ENCODE data around the gene GARIN5B. TPM values are rescaled to one million over a fixed set of nuclear protein-coding genes. Genes with fewer than 3 reads are reported as not detected.

GARIN5B gene
- total and polyA plus RNA-seq, 2 of the 13 experiments (the other 11 are each of a cell fraction or from before 2014, with no cell fraction given), result not detected

GRCh38 chr19:55377356-55378131, 14.5 kb upstream of the GARIN5B start (continued):
- TF ChIP-seq ZNF777 (CRISPR knock-in tag; IDR thresholded peaks at IDR 0.05), result peak; percentile 13; the same call in 1 of the 2 replicates
- no peak for TF ChIP-seq ZNF251 (CRISPR knock-in tag; IDR thresholded peaks at IDR 0.05)
- TF ChIP-seq ZNF605 (CRISPR knock-in tag; IDR thresholded peaks at IDR 0.05), result no peak
- TF ChIP-seq ZNF224 (CRISPR knock-in tag; IDR thresholded peaks at IDR 0.05), result no peak
- TF ChIP-seq, protein P1, sequence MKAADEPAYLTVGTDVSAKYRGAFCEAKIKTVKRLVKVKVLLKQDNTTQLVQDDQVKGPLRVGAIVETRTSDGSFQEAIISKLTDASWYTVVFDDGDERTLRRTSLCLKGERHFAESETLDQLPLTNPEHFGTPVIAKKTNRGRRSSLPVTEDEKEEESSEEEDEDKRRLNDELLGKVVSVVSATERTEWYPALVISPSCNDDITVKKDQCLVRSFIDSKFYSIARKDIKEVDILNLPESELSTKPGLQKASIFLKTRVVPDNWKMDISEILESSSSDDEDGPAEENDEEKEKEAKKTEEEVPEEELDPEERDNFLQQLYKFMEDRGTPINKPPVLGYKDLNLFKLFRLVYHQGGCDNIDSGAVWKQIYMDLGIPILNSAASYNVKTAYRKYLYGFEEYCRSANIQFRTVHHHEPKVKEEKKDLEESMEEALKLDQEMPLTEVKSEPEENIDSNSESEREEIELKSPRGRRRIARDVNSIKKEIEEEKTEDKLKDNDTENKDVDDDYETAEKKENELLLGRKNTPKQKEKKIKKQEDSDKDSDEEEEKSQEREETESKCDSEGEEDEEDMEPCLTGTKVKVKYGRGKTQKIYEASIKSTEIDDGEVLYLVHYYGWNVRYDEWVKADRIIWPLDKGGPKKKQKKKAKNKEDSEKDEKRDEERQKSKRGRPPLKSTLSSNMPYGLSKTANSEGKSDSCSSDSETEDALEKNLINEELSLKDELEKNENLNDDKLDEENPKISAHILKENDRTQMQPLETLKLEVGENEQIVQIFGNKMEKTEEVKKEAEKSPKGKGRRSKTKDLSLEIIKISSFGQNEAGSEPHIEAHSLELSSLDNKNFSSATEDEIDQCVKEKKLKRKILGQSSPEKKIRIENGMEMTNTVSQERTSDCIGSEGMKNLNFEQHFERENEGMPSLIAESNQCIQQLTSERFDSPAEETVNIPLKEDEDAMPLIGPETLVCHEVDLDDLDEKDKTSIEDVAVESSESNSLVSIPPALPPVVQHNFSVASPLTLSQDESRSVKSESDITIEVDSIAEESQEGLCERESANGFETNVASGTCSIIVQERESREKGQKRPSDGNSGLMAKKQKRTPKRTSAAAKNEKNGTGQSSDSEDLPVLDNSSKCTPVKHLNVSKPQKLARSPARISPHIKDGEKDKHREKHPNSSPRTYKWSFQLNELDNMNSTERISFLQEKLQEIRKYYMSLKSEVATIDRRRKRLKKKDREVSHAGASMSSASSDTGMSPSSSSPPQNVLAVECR (CRISPR knock-in tag; IDR thresholded peaks at IDR 0.05; ENCODE audit: borderline replicate concordance), result peak; percentile 36; the same call in 1 of the 2 replicates
- no peak for TF ChIP-seq NR2F1 (CRISPR knock-in tag; IDR thresholded peaks at IDR 0.05)
- peak; percentile 98 for TF ChIP-seq ZSCAN22 (CRISPR knock-in tag; IDR thresholded peaks at IDR 0.05)
- no peak for TF ChIP-seq NFYC (CRISPR knock-in tag; IDR thresholded peaks at IDR 0.05)
- no peak for TF ChIP-seq PHF8 (CRISPR knock-in tag; IDR thresholded peaks at IDR 0.05)
- TF ChIP-seq ZNF547 (CRISPR knock-in tag; IDR thresholded peaks at IDR 0.05), result no peak
- TF ChIP-seq, protein P2, sequence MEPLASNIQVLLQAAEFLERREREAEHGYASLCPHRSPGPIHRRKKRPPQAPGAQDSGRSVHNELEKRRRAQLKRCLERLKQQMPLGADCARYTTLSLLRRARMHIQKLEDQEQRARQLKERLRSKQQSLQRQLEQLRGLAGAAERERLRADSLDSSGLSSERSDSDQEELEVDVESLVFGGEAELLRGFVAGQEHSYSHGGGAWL (CRISPR knock-in tag; IDR thresholded peaks at IDR 0.05), result peak; percentile 22; the same call in 1 of the 2 replicates
- TF ChIP-seq NCOA5 (CRISPR knock-in tag; IDR thresholded peaks at IDR 0.05), result no peak
- no peak for TF ChIP-seq ZNF430 (CRISPR knock-in tag; IDR thresholded peaks at IDR 0.05)
- TF ChIP-seq ZBTB7A (CRISPR knock-in tag; IDR thresholded peaks at IDR 0.05), result peak; percentile 11; the same call in 1 of the 2 replicates
- TF ChIP-seq ZBTB20 (CRISPR knock-in tag; IDR thresholded peaks at IDR 0.05; ENCODE audit: borderline replicate concordance, low read depth), result no peak
- no peak for TF ChIP-seq KLF11 (CRISPR knock-in tag; IDR thresholded peaks at IDR 0.05)
- no peak for TF ChIP-seq ZC3H13 (CRISPR knock-in tag; IDR thresholded peaks at IDR 0.05)
- no peak for TF ChIP-seq ASH2L (IDR thresholded peaks at IDR 0.05; ENCODE audit: insufficient read length, low read depth, low read length)
- no peak for TF ChIP-seq ZNF678 (CRISPR knock-in tag; IDR thresholded peaks at IDR 0.05)
- TF ChIP-seq ZNF644 (CRISPR knock-in tag; IDR thresholded peaks at IDR 0.05; ENCODE audit: low read depth), result 0 out of 2 replicates have a peak, but pooled peaks have one; percentile 38
- no peak for TF ChIP-seq SNAI1 (CRISPR knock-in tag; IDR thresholded peaks at IDR 0.05; ENCODE audit: borderline replicate concordance)
- no peak for TF ChIP-seq SOX13 (IDR thresholded peaks at IDR 0.05)
- peak in 1 of 2 experiments; percentile 22; a peak in 1 of 4 replicates for TF ChIP-seq SOX13 (CRISPR knock-in tag; conservative IDR thresholded peaks at IDR 0.05 in 1 of 2, IDR thresholded peaks at IDR 0.05 in 1 of 2)
- TF ChIP-seq, protein P3, sequence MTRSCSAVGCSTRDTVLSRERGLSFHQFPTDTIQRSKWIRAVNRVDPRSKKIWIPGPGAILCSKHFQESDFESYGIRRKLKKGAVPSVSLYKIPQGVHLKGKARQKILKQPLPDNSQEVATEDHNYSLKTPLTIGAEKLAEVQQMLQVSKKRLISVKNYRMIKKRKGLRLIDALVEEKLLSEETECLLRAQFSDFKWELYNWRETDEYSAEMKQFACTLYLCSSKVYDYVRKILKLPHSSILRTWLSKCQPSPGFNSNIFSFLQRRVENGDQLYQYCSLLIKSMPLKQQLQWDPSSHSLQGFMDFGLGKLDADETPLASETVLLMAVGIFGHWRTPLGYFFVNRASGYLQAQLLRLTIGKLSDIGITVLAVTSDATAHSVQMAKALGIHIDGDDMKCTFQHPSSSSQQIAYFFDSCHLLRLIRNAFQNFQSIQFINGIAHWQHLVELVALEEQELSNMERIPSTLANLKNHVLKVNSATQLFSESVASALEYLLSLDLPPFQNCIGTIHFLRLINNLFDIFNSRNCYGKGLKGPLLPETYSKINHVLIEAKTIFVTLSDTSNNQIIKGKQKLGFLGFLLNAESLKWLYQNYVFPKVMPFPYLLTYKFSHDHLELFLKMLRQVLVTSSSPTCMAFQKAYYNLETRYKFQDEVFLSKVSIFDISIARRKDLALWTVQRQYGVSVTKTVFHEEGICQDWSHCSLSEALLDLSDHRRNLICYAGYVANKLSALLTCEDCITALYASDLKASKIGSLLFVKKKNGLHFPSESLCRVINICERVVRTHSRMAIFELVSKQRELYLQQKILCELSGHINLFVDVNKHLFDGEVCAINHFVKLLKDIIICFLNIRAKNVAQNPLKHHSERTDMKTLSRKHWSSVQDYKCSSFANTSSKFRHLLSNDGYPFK (CRISPR knock-in tag; IDR thresholded peaks at IDR 0.05; ENCODE audit: borderline replicate concordance), result 0 out of 2 replicates have a peak, but pooled peaks have one; percentile 9
